D721Med (cell line): Measurements from ENCODE around the gene ADIRF.
A peak's percentile ranks its signal among the peaks of the same experiment; 100 is the strongest.

Experiments
- DNase-seq: peaks from one replicate; pipeline ENCODE4 v3.0.0; 2011; ENCODE audit warnings: low spot score; ENCODE audit not compliant: insufficient read length
- FAIRE-seq: peaks from 2 replicates; lab custom pipeline; 2011; peaks lifted over from hg19 to GRCh38; lab: Jason Lieb, UNC
- TF ChIP-seq, protein P1 (sequence below): IDR thresholded peaks from 2 replicates; pipeline ENCODE4 v1.5.1; 2012; ENCODE audit warnings: mild to moderate bottlenecking, control low read depth; ENCODE audit not compliant: insufficient read depth; ENCODE audit errors: missing control alignments

Gene ADIRF

DNA sequence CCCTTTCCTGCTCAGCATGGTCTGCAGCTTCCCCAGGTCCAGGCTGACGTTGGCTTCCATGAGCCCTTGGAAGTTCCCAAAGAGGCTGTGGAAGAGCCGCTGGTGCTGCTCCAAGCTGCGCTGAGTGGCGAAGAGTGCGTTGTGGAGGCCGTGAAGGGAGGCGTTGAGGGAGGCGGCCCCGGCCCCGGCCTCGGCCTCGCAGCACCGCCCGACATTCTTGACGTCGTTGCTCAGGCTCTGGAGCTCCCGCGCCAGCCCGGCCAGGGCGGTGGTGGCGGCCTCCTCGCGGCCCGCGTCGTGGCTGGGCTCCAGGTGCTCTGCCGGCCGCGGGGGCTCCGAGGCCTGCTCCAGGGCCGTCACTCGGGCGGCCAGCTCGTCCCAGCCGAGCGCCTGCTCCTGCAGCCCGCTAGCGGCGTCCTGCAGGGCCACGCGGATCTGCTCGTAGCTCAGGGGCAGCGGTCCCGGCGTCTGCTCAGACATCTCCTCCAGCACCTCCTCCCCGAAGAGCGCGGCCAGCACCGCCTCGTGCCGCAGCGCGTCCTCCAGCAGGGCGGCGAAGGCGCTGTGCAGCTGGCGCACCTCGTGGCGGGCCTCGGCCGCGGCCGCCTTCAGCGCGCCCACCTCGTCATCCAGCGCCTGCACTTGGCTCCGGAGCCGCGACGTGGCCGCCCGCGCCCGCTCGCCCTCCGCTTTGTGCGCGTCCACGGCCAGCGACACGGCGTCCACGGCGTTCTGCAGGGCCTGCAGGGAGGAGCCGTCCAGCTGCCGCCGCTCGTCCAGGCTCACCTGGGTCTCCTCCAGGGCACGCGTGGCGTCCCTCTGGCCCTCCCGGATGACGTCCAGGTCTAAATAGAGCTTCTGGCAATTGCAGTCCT is 25.6 kb upstream of the ADIRF start:
- FAIRE-seq = no peak

DNA sequence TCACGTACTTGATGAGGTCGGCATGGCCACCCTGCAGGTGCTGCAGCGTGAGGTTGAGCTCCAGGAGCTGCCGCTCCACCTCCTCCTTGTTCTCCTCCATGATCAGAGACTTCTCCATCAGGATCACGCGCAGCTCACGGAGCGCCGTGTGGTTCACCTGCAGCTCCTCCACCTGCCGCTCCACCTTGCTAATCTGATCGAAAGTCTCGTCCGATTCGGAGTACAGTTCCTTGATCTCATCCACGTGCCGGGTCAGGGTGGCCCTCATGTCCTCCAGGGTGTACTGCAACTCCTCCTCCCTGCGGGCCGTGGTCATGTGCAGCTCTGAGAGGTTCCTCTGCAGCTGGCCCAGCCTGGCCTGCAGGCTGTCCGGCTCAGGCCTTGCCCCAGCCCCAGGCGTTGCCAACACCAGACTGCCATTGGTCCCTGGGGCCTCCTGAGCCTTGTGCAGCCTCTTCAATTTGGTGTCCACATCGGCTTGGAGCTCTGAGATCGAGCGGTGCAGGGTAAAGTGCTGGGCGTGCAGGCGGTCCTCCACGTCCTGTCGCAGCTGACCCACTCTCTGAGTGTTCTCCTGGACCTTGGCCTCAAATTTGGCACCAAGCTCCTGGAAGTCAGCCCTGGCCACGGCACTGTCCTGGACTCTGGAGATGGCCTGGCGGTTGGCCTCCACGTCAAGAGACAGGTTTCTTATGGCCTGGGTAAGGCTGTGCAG is 24.8 kb upstream of the ADIRF start:
- TF ChIP-seq, protein P1, sequence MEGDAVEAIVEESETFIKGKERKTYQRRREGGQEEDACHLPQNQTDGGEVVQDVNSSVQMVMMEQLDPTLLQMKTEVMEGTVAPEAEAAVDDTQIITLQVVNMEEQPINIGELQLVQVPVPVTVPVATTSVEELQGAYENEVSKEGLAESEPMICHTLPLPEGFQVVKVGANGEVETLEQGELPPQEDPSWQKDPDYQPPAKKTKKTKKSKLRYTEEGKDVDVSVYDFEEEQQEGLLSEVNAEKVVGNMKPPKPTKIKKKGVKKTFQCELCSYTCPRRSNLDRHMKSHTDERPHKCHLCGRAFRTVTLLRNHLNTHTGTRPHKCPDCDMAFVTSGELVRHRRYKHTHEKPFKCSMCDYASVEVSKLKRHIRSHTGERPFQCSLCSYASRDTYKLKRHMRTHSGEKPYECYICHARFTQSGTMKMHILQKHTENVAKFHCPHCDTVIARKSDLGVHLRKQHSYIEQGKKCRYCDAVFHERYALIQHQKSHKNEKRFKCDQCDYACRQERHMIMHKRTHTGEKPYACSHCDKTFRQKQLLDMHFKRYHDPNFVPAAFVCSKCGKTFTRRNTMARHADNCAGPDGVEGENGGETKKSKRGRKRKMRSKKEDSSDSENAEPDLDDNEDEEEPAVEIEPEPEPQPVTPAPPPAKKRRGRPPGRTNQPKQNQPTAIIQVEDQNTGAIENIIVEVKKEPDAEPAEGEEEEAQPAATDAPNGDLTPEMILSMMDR = no peak
- DNase-seq (no peak), FAIRE-seq (no peak)

More for the DNA sequence above, 25.6 kb upstream of the ADIRF start:
- DNase-seq = no peak
- TF ChIP-seq, protein P1 = no peak

DNA sequence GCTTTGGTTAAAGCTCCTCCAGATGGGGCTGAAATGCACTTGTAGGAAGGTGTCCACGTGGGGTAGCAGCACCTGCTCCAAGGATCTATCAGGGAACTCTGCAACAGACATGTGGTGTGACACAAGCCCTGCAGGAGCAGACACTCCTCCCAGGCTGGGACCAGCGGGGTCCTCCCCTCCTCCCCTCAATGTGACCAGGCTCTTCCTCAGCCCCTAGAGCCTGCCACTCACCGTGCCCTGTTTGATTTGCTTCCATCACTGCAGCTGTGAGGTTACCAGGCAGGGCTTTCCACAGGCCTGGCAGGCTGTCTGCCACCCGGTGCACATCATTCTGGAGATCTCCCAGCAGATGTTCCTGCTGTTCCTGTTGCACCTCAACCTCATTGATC is 24.3 kb upstream of the ADIRF start:
- FAIRE-seq = no peak
- TF ChIP-seq, protein P1 = no peak
- DNase-seq = no peak

DNA sequence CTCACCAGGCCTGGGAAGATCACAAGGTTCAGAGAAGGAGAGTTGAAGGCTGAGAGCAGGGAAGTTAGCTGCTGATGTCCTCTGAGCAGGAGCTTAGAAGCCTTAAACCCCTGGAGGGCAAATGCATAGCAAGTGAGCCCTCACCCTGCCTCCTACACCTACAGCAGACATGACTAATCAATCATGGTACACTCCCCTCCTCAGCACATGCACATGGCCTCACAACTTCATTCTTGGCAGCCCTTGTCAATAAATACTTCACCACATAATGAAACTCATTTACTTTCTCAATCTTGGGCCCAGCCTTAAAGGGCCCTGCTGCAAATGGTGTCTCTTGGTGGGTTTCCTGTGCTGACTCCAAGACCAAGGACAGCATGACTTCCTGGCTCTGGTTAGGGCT is 23.8 kb upstream of the ADIRF start:
- TF ChIP-seq, protein P1 = no peak
- FAIRE-seq = no peak

DNA sequence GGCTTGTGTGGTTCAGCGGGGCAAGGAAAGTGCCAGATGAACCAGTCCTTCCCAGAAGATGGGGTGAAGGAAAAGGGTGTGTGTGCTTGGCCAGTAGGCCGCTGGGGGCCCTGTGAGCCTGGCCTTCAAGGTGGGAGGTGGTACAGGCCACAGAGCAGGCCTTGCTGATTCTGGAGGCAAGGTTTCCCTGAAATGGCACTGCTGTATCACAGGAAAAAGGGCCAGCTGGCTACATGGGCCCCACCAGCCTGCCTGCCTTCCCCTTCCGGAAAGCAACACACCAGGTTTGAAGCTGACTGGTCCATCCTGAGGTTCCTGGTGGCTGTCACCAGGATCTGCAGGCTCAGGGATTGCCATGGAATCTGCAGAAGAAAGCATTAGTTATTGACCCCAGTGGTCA is 23.4 kb upstream of the ADIRF start:
- FAIRE-seq = no peak
- no peak for DNase-seq
- TF ChIP-seq, protein P1 = no peak

More for the DNA sequence above, 23.8 kb upstream of the ADIRF start:
- DNase-seq = no peak

DNA sequence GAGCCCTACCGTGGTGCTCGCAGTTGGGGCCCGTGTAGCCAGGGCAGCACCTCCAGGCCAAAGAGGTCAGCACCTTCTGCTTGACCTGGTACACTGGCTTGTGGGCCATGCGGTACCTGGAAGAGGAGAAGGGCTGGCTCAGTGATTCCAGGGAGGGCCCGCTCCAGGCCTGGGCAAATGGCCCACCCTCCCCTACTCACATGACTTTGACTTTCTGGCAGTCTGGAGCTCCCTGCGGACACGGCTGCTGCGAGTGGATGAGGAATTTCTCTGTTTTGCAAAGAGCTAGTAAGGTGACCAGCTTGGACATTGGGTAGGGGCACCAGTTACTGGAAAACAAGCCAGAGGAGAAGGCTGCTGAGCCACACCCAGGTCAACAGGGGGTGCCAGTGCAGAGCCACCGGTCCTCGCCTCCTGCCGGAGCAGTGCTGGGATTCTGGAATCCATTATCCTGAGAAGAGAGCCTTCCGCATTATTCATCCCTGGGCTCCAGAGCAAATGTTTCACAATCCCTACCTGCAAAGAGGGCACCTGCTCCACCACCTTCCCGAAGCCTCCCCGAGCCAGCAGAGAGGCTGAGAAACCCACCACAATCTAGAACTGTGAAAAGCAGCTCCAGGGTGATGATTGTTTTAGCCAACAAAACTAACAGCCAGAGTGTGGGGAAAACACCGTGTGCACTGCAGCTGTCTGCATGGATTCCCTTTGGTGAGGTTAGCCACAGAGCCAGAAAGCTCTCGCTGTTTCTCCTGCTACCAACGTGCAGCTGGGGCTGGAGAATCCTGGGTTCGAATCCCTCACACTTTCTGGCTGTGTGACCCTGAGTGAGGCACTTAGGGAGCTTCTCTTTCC is 22.7 kb upstream of the ADIRF start:
- DNase-seq = no peak

More for the DNA sequence above, 22.7 kb upstream of the ADIRF start:
- TF ChIP-seq, protein P1 = peak; percentile 25
- FAIRE-seq = no peak
